VCaP (cell line): ENCODE measurements around the gene DHRS9.

Source experiments
- H3K27ac ChIP-seq: fragments of 450-650 bp; 2 replicates; pipeline ENCODE4 v1.5.1; 2017
- CTCF ChIP-seq: fragments of 450-650 bp; conservative IDR thresholded peaks from 2 replicates; pipeline ENCODE4 v1.5.1; 2017; ENCODE audit warnings: mild to moderate bottlenecking, moderate library complexity

DHRS9 gene

GRCh38 chr2:169080250-169081069 lies 11.1 kb downstream of the DHRS9 start:
- no peak overlapping the region for H3K27ac ChIP-seq
- no peak for TF ChIP-seq CTCF

- H3K27ac ChIP-seq: no peak overlapping the region
- no peak for TF ChIP-seq CTCF
Observed at GRCh38 chr2:169081551-169081950, 12.2 kb downstream of the DHRS9 start.

GRCh38 chr2:169082995-169083394 lies 13.6 kb downstream of the DHRS9 start:
- H3K27ac ChIP-seq: no peak overlapping the region
- no peak for TF ChIP-seq CTCF

- no peak overlapping the region for H3K27ac ChIP-seq
- no peak for TF ChIP-seq CTCF
Observed at GRCh38 chr2:169086893-169087467, 17.6 kb downstream of the DHRS9 start.

- H3K27ac ChIP-seq: no peak overlapping the region
- no peak for TF ChIP-seq CTCF
Observed at GRCh38 chr2:169087757-169088379, 18.5 kb downstream of the DHRS9 start.

- TF ChIP-seq CTCF: no peak
- no peak overlapping the region for H3K27ac ChIP-seq
Observed at GRCh38 chr2:169089182-169089581, 19.8 kb downstream of the DHRS9 start.

GRCh38 chr2:169090133-169090820 lies 20.9 kb downstream of the DHRS9 start:
- no peak for TF ChIP-seq CTCF
- no peak overlapping the region for H3K27ac ChIP-seq
